Forelimb muscle (tissue), 1 donor: Measurements from ENCODE around the gene ACAN. TPM values are rescaled to one million over a fixed set of nuclear protein-coding genes. Genes with fewer than 3 reads are reported as not detected.

ENCODE experiments used
- DNase-seq: peaks from one replicate; pipeline ENCODE4 v3.0.0-alpha.2; 2013; ENCODE audit warnings: low read depth
- polyA plus RNA-seq: library from polyadenylated mRNA; unstranded; fragments of 120-200 nt; gene quantifications from one replicate; pipeline ENCODE4 v1.2.1, GENCODE V29; 2013; ENCODE audit not compliant: insufficient read length

The ACAN gene
- polyA plus RNA-seq, result 4.1 TPM

- DNase-seq, result no peak
Observed at GRCh38 chr15:88803241-88803919, at the start of gene ACAN. TSS of gene ACAN (plus strand) at chr15:88803436. CDS start at chr15:88836207, 32,771 bp downstream.

- DNase-seq, result no peak
Observed at GRCh38 chr15:88756521-88756920, 46.7 kb upstream of the ACAN start.

DNA sequence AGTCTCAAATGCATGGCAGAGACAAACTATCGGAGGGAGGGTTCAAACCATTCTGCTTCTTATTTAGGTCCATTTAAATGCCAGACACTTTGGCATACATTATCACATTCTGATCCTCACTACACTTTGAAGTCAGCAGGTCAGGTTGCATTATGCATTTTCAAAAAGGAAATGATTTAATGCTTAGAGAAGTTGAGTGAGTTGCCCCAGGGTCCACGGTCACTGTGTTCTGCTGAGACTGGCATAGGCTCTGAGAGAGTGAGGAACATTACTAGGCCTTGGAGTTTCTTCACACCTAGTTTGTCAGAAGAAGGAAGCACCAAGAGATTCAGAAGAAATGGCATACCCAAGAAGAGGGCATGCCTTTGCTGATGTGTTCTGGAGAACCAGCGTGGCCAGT is 46.3 kb upstream of the ACAN start:
- no peak for DNase-seq

DNA sequence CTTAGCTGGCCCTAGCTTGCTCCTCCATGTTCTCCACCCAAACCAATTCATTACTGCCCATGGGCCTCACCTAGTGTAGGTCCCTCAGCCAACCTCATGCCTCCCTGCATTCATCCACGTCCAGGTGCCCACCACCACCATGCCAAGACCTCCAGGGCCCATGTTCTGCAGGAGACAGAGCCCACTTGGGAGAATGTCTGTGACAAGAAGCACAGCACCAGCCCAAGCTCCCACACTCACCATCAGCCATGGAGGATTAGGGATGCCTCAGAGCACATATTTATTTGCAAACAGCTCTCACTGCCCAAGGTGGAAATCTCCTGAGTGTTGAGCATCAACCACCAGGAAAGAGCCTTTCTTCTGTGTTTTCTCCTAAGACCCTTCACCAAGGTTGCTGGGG is 43.4 kb upstream of the ACAN start:
- DNase-seq, result no peak

GRCh38 chr15:88764448-88764847 is 38.8 kb upstream of the ACAN start:
- DNase-seq, result no peak

- no peak for DNase-seq
Observed at GRCh38 chr15:88765212-88765611, 38.0 kb upstream of the ACAN start.

- DNase-seq, result no peak
Observed at GRCh38 chr15:88769161-88769971, 33.9 kb upstream of the ACAN start.

GRCh38 chr15:88775776-88776175 is 27.5 kb upstream of the ACAN start:
- DNase-seq, result no peak

DNA sequence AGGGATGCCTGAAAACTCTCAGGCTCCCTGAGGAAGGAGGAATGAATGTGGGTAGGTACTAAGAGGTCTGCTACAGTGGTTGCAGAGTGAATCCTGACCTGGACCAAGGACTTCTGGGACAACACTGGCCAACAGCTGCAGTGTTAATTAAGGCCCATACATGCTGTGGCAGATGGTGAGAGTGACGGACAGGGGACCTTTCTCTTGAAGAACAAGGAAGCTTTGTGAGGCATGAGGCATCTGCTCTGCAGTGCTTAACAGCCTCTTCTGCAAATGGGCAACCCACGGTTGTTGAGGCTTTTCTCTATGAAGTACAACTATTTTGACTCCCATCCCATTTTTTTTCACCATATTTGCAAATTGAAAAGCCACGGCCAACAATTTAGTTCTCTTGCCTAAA is 26.6 kb upstream of the ACAN start:
- DNase-seq, result no peak

DNA sequence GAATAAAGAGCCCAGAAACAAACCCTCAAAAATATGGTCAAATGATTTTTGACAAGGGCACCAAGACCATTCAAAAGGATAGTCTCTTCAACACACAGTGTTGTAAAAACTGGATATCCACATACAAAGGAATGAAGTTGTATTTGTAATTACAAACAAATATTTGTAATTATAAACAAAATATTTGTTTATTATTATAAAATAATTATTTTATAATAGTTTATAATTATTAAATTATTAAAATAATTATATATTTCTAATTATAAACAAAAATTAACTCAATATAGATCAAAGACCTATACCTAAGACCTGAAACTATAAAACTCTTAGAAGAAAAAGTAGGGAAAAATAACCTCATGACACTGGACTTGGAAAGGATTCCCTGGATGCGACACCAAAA is 23.3 kb upstream of the ACAN start:
- DNase-seq, result no peak

DNA sequence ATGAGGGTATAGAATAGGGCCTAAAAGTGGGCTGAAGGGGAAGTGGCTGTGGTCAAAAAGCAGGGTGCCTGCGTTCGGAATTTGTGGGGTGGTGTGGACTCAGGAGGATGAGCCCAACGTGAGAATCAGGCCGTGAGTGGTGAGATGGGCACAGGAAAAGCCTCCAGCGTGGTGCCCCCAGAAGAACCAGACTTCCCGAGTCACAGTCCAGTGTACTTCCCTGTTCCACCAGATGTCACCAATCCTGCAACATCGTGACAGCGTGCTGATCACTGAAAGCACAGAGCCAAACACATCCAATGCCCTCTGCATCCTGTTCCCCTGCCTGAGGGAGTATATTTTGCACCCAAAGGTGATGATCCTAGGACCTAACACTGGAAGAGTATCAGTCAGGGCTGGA is 20.8 kb upstream of the ACAN start:
- no peak for DNase-seq

DNA sequence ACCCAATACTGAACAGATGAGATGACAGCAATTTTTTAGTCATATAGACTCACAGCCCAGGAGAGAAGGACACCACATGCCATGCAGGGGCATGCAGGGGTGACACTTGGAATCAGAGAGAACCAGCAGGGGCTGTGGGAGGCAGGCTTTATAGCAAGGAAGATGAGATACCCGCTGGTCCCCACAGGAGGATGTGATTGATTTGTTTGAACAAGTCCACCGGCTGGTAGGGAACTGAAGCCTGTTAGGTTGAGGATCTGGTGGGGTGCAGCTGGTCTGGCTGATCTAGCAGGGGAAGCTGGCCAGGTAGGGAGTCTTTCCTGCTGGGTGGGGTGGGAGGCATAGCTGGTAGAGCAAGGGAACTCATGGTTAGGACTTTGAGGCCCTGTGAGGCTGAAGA is 18.0 kb upstream of the ACAN start:
- DNase-seq, result no peak

- no peak for DNase-seq
Observed at GRCh38 chr15:88788036-88788435, 15.2 kb upstream of the ACAN start.

GRCh38 chr15:88788816-88789215 is 14.4 kb upstream of the ACAN start:
- no peak for DNase-seq

DNA sequence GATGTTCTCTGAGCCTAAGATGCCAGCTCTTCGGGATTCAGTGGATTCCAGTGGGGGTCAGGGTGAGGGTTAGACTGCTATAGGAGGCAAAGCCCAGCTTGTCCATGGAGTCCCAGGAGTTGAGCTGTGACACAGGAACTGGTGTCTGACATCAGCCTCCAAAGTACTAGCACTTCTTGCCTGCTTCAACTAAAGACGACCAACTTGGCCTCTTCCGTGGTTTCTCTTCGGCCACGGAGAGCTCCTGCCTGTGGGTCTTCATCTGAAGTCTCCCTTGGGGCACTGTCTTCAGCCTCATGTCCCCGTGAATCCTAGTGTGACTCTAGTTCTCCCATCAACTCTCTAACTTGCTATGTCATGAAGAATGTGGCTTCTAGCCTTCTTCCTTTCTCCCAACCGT is 12.8 kb upstream of the ACAN start:
- no peak for DNase-seq

DNA sequence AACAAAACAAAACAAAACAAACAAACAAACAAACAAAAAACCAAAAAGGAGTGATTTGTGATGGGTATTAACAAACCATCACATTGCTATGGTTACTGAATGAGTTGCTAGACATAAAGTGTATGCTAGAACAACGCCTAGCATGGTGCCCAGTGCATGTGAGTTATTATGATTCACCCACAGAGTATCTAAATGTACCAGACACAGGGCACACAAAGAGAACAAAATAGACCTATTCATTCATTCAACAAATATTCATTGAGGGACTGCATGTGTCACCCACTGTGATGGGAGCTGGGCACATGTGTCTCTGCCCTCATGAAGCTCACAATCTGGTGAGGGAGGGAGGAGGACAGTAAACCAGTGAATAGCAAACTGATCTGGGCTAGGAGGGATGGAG is 11.6 kb upstream of the ACAN start:
- DNase-seq, result no peak

DNA sequence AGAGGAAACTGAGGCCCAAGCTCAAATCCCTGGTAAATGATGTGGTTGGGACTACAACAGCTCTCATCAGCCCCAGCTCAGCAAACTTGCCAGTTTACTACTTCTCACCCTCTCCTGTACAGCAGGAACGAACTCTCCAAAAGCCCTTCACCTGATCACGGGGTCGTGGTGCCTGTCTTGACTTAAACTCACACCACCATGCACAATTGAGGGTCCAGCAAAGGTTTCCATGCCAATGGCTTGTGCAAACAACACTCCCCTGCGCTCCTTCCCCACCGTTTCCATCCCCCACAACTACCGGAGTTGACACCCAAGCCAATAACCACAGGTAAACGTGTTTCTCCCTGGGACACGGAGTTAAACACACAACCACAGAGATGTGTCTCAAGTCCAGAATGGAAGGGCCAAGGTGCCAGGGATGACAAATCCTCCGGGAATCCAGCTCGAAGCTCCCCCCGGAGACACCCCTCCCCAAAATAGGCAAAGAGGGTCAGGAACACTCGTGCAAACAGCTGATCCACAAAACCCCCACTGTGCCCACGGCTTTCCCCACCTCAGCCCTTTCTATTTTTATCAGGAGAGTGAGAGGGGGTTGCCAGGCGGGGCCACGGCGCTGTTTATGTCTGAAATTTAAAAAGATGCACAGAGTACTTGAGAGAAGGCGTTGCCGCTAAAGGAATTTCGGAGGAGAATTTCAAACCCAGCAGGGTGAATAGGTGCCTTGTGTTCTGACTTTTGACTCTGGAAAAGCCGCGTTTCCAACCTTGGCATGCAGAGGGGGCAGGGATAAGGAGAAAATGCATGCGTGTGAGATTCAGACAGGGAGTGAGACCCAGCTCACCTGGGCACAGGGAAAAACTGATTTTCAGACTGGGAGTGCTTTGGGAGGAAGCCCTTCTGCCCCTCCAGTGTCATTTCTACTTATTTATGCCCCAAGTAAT is 10.6 kb upstream of the ACAN start:
- no peak for DNase-seq

DNA sequence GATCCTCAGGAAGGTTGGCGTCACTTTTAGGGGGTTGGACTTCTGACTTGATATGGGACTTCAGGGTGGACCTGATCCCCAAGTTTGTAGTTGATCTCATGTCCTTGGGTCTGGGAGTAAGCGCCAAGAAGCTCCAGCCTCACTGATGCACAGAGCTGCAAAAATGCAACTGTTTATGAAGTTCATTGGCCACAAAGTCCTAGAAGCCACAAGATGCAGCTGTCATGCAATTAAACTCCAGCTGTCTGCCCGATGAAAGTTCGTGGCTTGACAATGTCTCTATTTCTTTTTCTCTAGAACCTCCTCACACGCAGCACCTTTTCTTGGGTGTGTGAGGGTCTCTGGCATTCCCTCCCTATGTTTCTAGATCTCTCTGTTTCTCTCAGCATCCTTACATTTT is 9.2 kb upstream of the ACAN start:
- no peak for DNase-seq

GRCh38 chr15:88797663-88798339 is 5.4 kb upstream of the ACAN start:
- no peak for DNase-seq

DNA sequence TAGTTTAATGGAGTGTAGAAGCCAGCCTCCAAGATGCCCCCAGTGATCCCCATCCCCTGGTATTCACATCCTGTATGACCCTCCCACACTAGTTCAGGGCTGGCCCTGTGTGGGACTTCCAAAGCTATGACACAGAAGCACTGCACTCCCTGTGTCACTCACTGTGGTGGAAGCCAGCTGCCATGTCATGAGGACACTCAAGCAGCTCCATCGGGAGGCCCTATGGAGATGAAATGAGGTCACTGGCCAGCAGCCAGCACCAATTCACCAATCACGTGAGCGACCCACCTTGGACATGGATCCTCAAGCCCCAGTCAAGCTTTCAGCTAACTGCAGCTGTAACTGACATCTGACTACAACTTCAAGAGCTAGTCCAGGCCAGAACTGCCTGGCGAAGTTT is 3.9 kb upstream of the ACAN start:
- DNase-seq, result no peak

DNA sequence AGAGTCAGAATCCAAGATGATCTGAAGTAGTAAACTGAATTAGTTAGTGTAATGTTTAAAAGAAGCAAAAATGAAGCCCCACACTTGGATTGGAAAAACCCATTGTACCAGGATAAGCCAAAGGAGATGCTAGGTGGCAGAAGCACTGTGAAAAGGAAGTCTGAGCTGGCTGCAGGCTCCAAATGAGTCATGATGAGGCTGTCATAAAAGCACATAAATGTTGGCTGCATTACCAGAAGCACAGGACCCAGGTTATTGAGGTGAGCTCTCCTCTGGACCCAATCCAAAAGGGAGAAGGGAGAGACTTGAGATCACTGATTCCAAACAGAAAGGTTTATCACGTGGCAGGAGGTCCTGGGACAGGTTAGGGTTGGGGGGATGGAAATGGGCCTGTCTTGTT is 3.2 kb upstream of the ACAN start:
- DNase-seq, result no peak

DNA sequence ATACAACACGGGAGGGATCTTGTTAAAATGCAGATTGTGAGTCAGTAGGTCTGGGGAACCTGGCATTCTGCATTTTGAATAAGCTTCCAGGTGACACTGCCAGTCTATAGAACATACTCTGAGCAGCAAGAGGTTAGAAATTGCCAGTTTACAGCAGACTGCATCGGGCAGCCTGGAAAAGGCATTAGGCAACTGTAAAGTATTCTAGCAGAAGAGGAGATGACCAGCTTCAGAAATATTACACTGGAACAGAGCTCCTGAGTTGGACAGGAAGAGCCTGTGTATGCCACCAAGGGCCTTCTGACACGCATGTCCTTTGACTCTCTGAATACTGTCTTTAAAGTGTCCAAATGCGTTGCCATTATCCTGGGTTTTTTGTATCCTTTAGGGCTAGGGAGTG is 2.5 kb upstream of the ACAN start:
- DNase-seq, result no peak
